Liver (tissue), 3 donors: ENCODE data around the gene UBR4.

ENCODE experiments used
- CTCF ChIP-seq: fragments of 150-350 bp; IDR thresholded peaks from 2 replicates; pipeline ENCODE4 v1.5.1; 2017; ENCODE audit warnings: improper control_type of control experiment, low read depth, low read length; ENCODE audit not compliant: missing input control
- GABPA ChIP-seq, 2 donors: IDR thresholded peaks in 1 of 2; conservative IDR thresholded peaks in 1 of 2; 2 replicates each; pipeline ENCODE4 v1.6.1; 2016; ENCODE audit warnings: antibody characterized with exemption in 2 of 2, mild to moderate bottlenecking in 1 of 2, moderate library complexity in 1 of 2
- RAD21 ChIP-seq, 2 donors: IDR thresholded peaks; 2 replicates each; pipeline ENCODE4 v1.6.1; 2016; ENCODE audit warnings: antibody characterized with exemption in 2 of 2, mild to moderate bottlenecking in 2 of 2
- SP1 ChIP-seq: IDR thresholded peaks from 2 replicates; pipeline ENCODE4 v1.6.1; 2018; ENCODE audit warnings: antibody characterized with exemption, mild to moderate bottlenecking
- TAF1 ChIP-seq: conservative IDR thresholded peaks from 2 replicates; pipeline ENCODE4 v1.6.1; 2016; ENCODE audit warnings: antibody characterized with exemption, mild to moderate bottlenecking
- YY1 ChIP-seq: IDR thresholded peaks from 2 replicates; pipeline ENCODE4 v1.6.1; 2016; ENCODE audit warnings: antibody characterized with exemption, mild to moderate bottlenecking
- ZBTB33 ChIP-seq: IDR thresholded peaks from 2 replicates; pipeline ENCODE4 v1.6.1; 2016; ENCODE audit warnings: antibody characterized with exemption
- donor health status: healthy.
- donor health status: healthy.

DNA sequence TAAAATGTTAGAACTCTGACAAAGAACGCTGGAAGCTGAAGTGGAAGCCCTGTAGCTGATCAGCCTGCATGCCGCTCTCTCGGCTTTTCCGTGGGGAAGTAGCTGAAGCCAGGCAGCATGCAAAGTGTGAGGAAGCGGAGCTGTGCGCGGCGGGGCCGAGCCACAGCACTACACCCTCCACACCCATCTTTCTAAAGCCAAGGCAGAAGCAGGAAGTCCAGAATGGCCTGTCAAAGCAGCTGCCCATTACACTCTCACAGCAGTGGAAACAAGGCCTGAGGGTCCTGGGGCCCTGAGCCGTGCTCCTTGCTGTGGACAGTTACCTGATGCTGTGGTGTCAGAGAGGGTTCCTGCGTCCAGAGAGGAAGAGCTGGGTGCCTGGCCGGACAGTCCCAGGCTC is 69.6 kb downstream of the UBR4 start:
- TF ChIP-seq CTCF = no peak
- no peak for TF ChIP-seq SP1
- no peak for TF ChIP-seq YY1
- TF ChIP-seq TAF1 = no peak
- TF ChIP-seq RAD21 (IDR thresholded peaks at IDR 0.05) = no peak
- TF ChIP-seq GABPA (IDR thresholded peaks at IDR 0.05 in 1 of 2, conservative IDR thresholded peaks at IDR 0.05 in 1 of 2) = no peak
- no peak for TF ChIP-seq ZBTB33
